Endothelial cell of umbilical vein (primary cell): ENCODE results near the gene R3HDML.
"Not testable (repeated sequence)": the region's sequence is repeated elsewhere in the genome, so short reads cannot be mapped to it uniquely, and the experiment has no call there.

Experiments
- CTCF ChIP-seq, 2 donors: IDR thresholded peaks; 1 replicate in 1 of 2; 2 replicates in 1 of 2; pipeline ENCODE4 v1.5.1; 2011; ENCODE audit warnings: low read length in 2 of 2, mild to moderate bottlenecking in 2 of 2, moderate library complexity in 2 of 2, control low read depth in 1 of 2, inconsistent platforms in 1 of 2, low read depth in 1 of 2; ENCODE audit not compliant: insufficient read depth in 1 of 2; ENCODE audit errors: extremely low read depth in 1 of 2
- POLR2A ChIP-seq: IDR thresholded peaks from 2 replicates; pipeline ENCODE4 v1.6.1; 2012; ENCODE audit warnings: low read depth, mild to moderate bottlenecking, control low read depth, low read length

DNA sequence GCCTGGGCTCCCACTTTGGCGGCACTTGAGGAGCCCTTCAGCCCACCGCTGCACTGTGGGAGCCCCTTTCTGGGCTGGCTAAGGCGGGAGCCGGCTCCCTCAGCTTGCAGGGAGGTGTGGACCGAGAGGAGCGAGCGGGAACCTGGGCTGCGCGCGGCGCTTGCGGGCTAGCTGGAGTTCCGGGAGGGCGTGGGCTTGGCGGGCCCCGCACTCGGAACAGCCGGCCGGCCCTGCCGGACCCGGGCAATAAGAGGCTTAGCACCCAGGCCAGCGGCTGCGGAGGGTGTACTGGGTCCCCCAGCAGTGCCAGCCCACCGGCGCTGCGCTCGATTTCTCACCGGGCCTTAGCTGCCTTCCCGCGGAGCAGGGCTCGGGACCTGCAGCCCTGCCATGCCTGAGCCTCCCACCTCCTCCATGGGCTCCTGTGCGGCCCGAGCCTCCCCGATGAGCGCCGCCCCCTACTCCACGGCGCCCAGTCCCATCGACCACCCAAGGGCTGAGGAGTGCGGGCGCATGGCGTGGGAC lies 37.8 kb upstream of the R3HDML start:
- not testable (repeated sequence) for TF ChIP-seq CTCF (IDR thresholded peaks at IDR 0.05; ENCODE audit: extremely low read depth in 1 of 2, insufficient read depth in 1 of 2, low read depth in 1 of 2, low read length in 2 of 2); POLR2A
